VCaP (cell line): Measurements from ENCODE around the gene GAS6.

Experiments
- H3K27ac ChIP-seq: fragments of 450-650 bp; 2 replicates; pipeline ENCODE4 v1.5.1; 2017
- CTCF ChIP-seq: fragments of 450-650 bp; conservative IDR thresholded peaks from 2 replicates; pipeline ENCODE4 v1.5.1; 2017; ENCODE audit warnings: mild to moderate bottlenecking, moderate library complexity

GAS6 gene

GRCh38 chr13:113857531-113858195, 6.2 kb downstream of the GAS6 start:
- no peak for TF ChIP-seq CTCF
- H3K27ac ChIP-seq: no peak overlapping the region

GRCh38 chr13:113856716-113857065, 7.2 kb downstream of the GAS6 start:
- no peak overlapping the region for H3K27ac ChIP-seq
- no peak for TF ChIP-seq CTCF

- H3K27ac ChIP-seq: no peak overlapping the region
- no peak for TF ChIP-seq CTCF
Observed at GRCh38 chr13:113855931-113856715, 7.8 kb downstream of the GAS6 start.

- no peak overlapping the region for H3K27ac ChIP-seq
- no peak for TF ChIP-seq CTCF
Observed at GRCh38 chr13:113855012-113855921, 8.6 kb downstream of the GAS6 start.

GRCh38 chr13:113854238-113855011, 9.5 kb downstream of the GAS6 start:
- no peak overlapping the region for H3K27ac ChIP-seq
- TF ChIP-seq CTCF: no peak

GRCh38 chr13:113853518-113854237, 10.2 kb downstream of the GAS6 start:
- TF ChIP-seq CTCF: no peak
- no peak overlapping the region for H3K27ac ChIP-seq
